Fibroblast of lung (primary cell): ENCODE results near the gene OR13J1. TPM values are rescaled to one million over a fixed set of nuclear protein-coding genes. Genes with fewer than 3 reads are reported as not detected.

Experiments
- DNase-seq, 2 donors: peaks; one replicate each; pipeline versions ENCODE4 v3.0.0 to v3.0.0-alpha.2; 2010; ENCODE audit warnings: low read depth in 2 of 2
- H2AFZ ChIP-seq: 2 replicates; pipeline ENCODE4 v1.5.1; 2012; ENCODE audit warnings: low read length, control low read depth, inconsistent platforms
- H3K27ac ChIP-seq: 2 replicates; pipeline ENCODE4 v1.5.1; 2011; ENCODE audit warnings: low read length, control low read depth; ENCODE audit not compliant: insufficient read depth
- H3K27me3 ChIP-seq: 2 replicates; pipeline ENCODE4 v1.5.1; 2011; ENCODE audit warnings: mild to moderate bottlenecking, low read length; ENCODE audit not compliant: control insufficient read depth, insufficient read depth
- H3K36me3 ChIP-seq: 2 replicates; pipeline ENCODE4 v1.5.1; 2011; ENCODE audit warnings: low read length; ENCODE audit not compliant: control insufficient read depth, insufficient read depth
- H3K4me1 ChIP-seq: 2 replicates; pipeline ENCODE4 v1.5.1; 2011; ENCODE audit warnings: low read length; ENCODE audit not compliant: control insufficient read depth, insufficient read depth; ENCODE audit errors: extremely low read depth
- H3K4me2 ChIP-seq: 2 replicates; pipeline ENCODE4 v1.5.1; 2011; ENCODE audit warnings: low read length, control low read depth; ENCODE audit not compliant: insufficient read depth; ENCODE audit errors: extremely low read depth
- H3K4me3 ChIP-seq, 4 experiments: fragments of 200-600 bp in 1 of 4; sonication (generic) in 1 of 4; replicated peaks in 1 of 4; 2 replicates each; pipeline ENCODE4 v1.5.1; 2011 to 2016; ENCODE audit warnings: low read length in 4 of 4, low read depth in 3 of 4, mild to moderate bottlenecking in 3 of 4, control low read depth in 2 of 4, inconsistent platforms in 1 of 4, mixed read lengths in 1 of 4; ENCODE audit not compliant: insufficient read depth in 1 of 4; ENCODE audit errors: control extremely low read depth in 1 of 4
- H3K79me2 ChIP-seq: 2 replicates; pipeline ENCODE4 v1.5.1; 2012; ENCODE audit warnings: mild to moderate bottlenecking, low read length, inconsistent platforms; ENCODE audit not compliant: control insufficient read depth, insufficient read depth
- H3K9ac ChIP-seq: 2 replicates; pipeline ENCODE4 v1.5.1; 2011; ENCODE audit warnings: mild to moderate bottlenecking, low read length, control low read depth; ENCODE audit not compliant: insufficient read depth
- H3K9me3 ChIP-seq: 2 replicates; pipeline ENCODE4 v1.5.1; 2012; ENCODE audit warnings: low read depth, low read length; ENCODE audit not compliant: control insufficient read depth, insufficient read depth
- H4K20me1 ChIP-seq: 2 replicates; pipeline ENCODE4 v1.5.1; 2011; ENCODE audit warnings: low read length; ENCODE audit not compliant: control insufficient read depth, insufficient read depth; ENCODE audit errors: extremely low read depth
- EZH2 ChIP-seq: IDR thresholded peaks from 2 replicates; pipeline ENCODE4 v1.5.1; 2012; ENCODE audit warnings: low read length, control low read depth, mild to moderate bottlenecking; ENCODE audit errors: missing control alignments
- polyA plus RNA-seq, 2 donors: library from polyadenylated mRNA; depleted of rRNA in 1 of 2; stranded (reverse) in 1 of 2; unstranded in 1 of 2; fragments of >200 nt; gene quantifications; 2 replicates each; pipeline ENCODE4 v1.2.1, GENCODE V29; 2011 to 2012; ENCODE audit warnings: missing spikeins in 1 of 2
- total RNA-seq: library from RNA; depleted of rRNA; stranded (reverse); fragments of >200 nt; gene quantifications from 2 replicates; pipeline ENCODE4 v1.2.1, GENCODE V29; 2014
- TF ChIP-seq, protein P1 (sequence below), 2 donors: IDR thresholded peaks in 1 of 2; conservative IDR thresholded peaks in 1 of 2; 1 replicate in 1 of 2; 2 replicates in 1 of 2; pipeline ENCODE4 v1.5.1; 2011 to 2012; ENCODE audit warnings: low read length in 2 of 2, control low read depth in 1 of 2, inconsistent platforms in 1 of 2, low read depth in 1 of 2, mild to moderate bottlenecking in 1 of 2

Gene OR13J1
- total and polyA plus RNA-seq, 2 donors (not counting 1 experiment from before 2014, with no cell fraction given), result not detected

- no peaks in the 10 kb centered on the region for H3K36me3 ChIP-seq
- peaks cover 12% of the 10 kb centered on the region for H3K27me3 ChIP-seq
- no peaks in the 10 kb centered on the region for H4K20me1 ChIP-seq
- H2AFZ ChIP-seq, result no peak overlapping the region
- no peaks in the 10 kb centered on the region for H3K9me3 ChIP-seq
- no peak overlapping the region for H3K9ac ChIP-seq
- no peaks in the 10 kb centered on the region for H3K4me1 ChIP-seq
- H3K79me2 ChIP-seq, result no peaks in the 10 kb centered on the region
- H3K4me3 ChIP-seq, result no peak overlapping the region
- TF ChIP-seq, protein P1, sequence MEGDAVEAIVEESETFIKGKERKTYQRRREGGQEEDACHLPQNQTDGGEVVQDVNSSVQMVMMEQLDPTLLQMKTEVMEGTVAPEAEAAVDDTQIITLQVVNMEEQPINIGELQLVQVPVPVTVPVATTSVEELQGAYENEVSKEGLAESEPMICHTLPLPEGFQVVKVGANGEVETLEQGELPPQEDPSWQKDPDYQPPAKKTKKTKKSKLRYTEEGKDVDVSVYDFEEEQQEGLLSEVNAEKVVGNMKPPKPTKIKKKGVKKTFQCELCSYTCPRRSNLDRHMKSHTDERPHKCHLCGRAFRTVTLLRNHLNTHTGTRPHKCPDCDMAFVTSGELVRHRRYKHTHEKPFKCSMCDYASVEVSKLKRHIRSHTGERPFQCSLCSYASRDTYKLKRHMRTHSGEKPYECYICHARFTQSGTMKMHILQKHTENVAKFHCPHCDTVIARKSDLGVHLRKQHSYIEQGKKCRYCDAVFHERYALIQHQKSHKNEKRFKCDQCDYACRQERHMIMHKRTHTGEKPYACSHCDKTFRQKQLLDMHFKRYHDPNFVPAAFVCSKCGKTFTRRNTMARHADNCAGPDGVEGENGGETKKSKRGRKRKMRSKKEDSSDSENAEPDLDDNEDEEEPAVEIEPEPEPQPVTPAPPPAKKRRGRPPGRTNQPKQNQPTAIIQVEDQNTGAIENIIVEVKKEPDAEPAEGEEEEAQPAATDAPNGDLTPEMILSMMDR (conservative IDR thresholded peaks at IDR 0.05 in 1 of 2, IDR thresholded peaks at IDR 0.05 in 1 of 2; ENCODE audit: low read depth in 1 of 2, low read length in 2 of 2), result no peak
- no peak for TF ChIP-seq EZH2
- no peak overlapping the region for H3K4me2 ChIP-seq
- H3K27ac ChIP-seq, result no peak overlapping the region
- DNase-seq, result no peak
Measured at GRCh38 chr9:35856206-35856605, 14.0 kb downstream of the OR13J1 start.

- Histone ChIP-seq H3K27me3 (no peaks in the 10 kb centered on the region), H3K9ac (no peak overlapping the region), H3K79me2 (no peaks in the 10 kb centered on the region), H4K20me1 (no peaks in the 10 kb centered on the region), H3K4me3 (no peak overlapping the region), H2AFZ (no peak overlapping the region), H3K36me3 (no peaks in the 10 kb centered on the region), H3K27ac (no peak overlapping the region), H3K4me1 (no peaks in the 10 kb centered on the region), H3K9me3 (no peaks in the 10 kb centered on the region), H3K4me2 (no peak overlapping the region)
- no peak for DNase-seq
- no peak for TF ChIP-seq EZH2
- TF ChIP-seq, protein P1 (conservative IDR thresholded peaks at IDR 0.05 in 1 of 2, IDR thresholded peaks at IDR 0.05 in 1 of 2; ENCODE audit: low read depth in 1 of 2, low read length in 2 of 2), result no peak
Measured at GRCh38 chr9:35854091-35854762, 16.0 kb downstream of the OR13J1 start.

DNA sequence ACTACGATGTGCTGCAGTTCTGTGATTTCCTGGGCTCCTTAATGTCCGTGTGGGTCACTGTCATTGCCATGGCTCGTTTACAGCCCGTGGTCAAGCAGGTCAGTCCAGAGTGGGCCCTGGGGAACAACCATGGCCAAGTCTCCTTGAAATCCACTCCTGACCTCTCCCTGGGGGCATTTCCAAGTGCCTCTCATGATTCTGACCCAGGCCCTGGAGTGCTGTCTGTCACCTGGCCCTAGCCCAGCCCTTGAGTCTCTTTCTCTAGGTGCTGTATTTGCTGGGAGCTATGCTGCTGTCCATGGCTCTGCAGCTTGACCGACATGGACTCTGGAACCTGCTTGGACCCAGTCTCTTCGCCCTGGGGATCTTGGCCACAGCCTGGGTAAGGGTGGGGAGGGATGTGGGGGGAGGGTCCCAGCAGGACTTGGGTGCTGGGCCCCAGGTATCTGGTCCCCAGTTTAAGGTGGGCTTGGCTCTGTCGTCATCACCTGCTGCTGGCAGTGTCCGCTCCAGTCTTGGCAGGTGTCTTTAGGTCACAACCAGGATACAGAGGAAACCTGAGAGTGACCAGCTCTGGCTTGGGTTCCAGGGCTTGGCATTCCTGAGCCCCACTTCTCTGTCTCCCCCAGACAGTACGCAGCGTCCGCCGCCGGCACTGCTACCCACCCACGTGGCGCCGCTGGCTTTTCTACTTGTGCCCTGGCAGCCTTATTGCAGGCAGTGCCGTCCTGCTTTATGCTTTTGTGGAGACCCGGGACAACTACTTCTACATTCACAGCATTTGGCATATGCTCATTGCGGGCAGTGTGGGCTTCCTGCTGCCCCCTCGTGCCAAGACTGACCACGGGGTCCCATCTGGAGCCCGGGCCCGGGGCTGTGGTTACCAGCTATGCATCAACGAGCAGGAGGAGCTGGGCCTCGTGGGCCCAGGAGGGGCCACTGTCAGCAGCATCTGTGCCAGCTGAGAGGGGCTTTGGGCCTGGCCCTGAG, 17.0 kb downstream of the OR13J1 start:
- no peaks in the 10 kb centered on the region for H3K4me1 ChIP-seq
- no peaks in the 10 kb centered on the region for H3K9me3 ChIP-seq
- no peaks in the 10 kb centered on the region for H3K79me2 ChIP-seq
- H3K36me3 ChIP-seq, result no peaks in the 10 kb centered on the region
- H3K4me3 ChIP-seq, result no peak overlapping the region
- H2AFZ ChIP-seq, result no peak overlapping the region
- H3K4me2 ChIP-seq, result no peak overlapping the region
- DNase-seq, result no peak
- TF ChIP-seq, protein P1 (conservative IDR thresholded peaks at IDR 0.05 in 1 of 2, IDR thresholded peaks at IDR 0.05 in 1 of 2; ENCODE audit: low read depth in 1 of 2, low read length in 2 of 2), result no peak
- no peak for TF ChIP-seq EZH2
- H3K9ac ChIP-seq, result no peak overlapping the region
- H4K20me1 ChIP-seq, result no peaks in the 10 kb centered on the region
- no peaks in the 10 kb centered on the region for H3K27me3 ChIP-seq
- no peak overlapping the region for H3K27ac ChIP-seq
